Adrenal gland (tissue), 12 donors: ENCODE measurements around the gene TIGD2. TPM values are rescaled to one million over a fixed set of nuclear protein-coding genes. Genes with fewer than 3 reads are reported as not detected.

Source experiments
- DNase-seq, 7 donors: peaks; one replicate each; pipeline ENCODE4 v3.0.0-alpha.2; 2019 to 2020
- H3K27ac ChIP-seq, 5 donors: fragments of 200-600 bp; sonication (generic) in 4 of 5; 1 replicate in 3 of 5; 2 replicates in 2 of 5; pipeline versions ENCODE4 v1.5.1 to v1.8.0; 2016 to 2020; ENCODE audit warnings: mild to moderate bottlenecking in 1 of 5
- H3K27me3 ChIP-seq: fragments of 200-600 bp; 2 replicates; pipeline ENCODE4 v1.8.0; 2021
- H3K36me3 ChIP-seq, 2 donors: fragments of 200-600 bp; replicated peaks in 1 of 2; 1 replicate in 1 of 2; 2 replicates in 1 of 2; pipeline versions ENCODE4 v1.5.1 to v1.8.0; 2018 to 2022
- H3K4me1 ChIP-seq, 2 donors: fragments of 200-600 bp; replicated peaks in 1 of 2; 1 replicate in 1 of 2; 2 replicates in 1 of 2; pipeline versions ENCODE4 v1.5.1 to v1.8.0; 2018 to 2021
- H3K4me3 ChIP-seq, 4 donors: fragments of 200-600 bp; sonication (generic) in 3 of 4; one replicate each; pipeline ENCODE4 v1.5.1; 2016 to 2018
- H3K9me3 ChIP-seq, 3 donors: fragments of 200-600 bp; sonication (generic) in 1 of 3; replicated peaks in 1 of 3; 1 replicate in 2 of 3; 2 replicates in 1 of 3; pipeline versions ENCODE4 v1.5.1 to v1.8.0; 2016 to 2021
- CTCF ChIP-seq, 6 experiments: fragments of 450-650 bp in 4 of 6; fragments of 200-600 bp in 2 of 6; sonication (generic) in 1 of 6; IDR thresholded peaks; 1 replicate in 5 of 6; 2 replicates in 1 of 6; pipeline versions ENCODE4 v1.5.1 to v1.8.0; 2016 to 2021; ENCODE audit warnings: antibody characterized with exemption in 6 of 6, mild to moderate bottlenecking in 2 of 6, moderate library complexity in 1 of 6
- POLR2A ChIP-seq, 2 donors: fragments of 450-650 bp; IDR thresholded peaks; one replicate each; pipeline ENCODE4 v1.6.1; 2017; ENCODE audit warnings: antibody characterized with exemption in 2 of 2, mild to moderate bottlenecking in 2 of 2, moderate library complexity in 1 of 2
- WGBS, 4 donors: extraction: QIAGEN DNeasy Blood & Tissue Kit in 2 of 4; methylation state at CpG; one replicate each; pipeline versions ENCODE4 v1.1.5 to v1.1.7; 2013 to 2017; 5-methylcytosine and 5-hydroxymethylcytosine counted together
- intact Hi-C, 2 donors: fragments of 100-400 bp; cut with DNase I; formaldehyde crosslinking; loops; one replicate each; pipeline versions ENCODE4 v1.14.1 to v1.15.0; 2022 to 2023
- polyA plus RNA-seq, 3 donors: library from polyadenylated mRNA; stranded (reverse); fragments of 200-250 nt in 2 of 3; fragments of 350-450 nt in 1 of 3; fragmentation: Illumina TruSeq in 1 of 3; extraction: RNeasy Lipid Tissue Mini Kit (QIAGEN cat#74804) in 1 of 3; gene quantifications; one replicate each; pipeline ENCODE4 v1.2.3, GENCODE V29; 2013 to 2014
- total RNA-seq, 9 donors: library from RNA; depleted of rRNA in 4 of 9; stranded (reverse); fragments of >200 nt in 4 of 9; fragments of 120-200 nt in 1 of 9; fragmentation: NEBNext Ultra II Directional in 1 of 9; extraction: Animal tissue kit (Norgen Biotek cat#: 25700) in 1 of 9; gene quantifications; one replicate each; pipeline versions ENCODE4 v1.1.0 to v1.2.4, GENCODE V29; 2013 to 2023
- donor health status: healthy with polysubstance abuse.
- donor health status: Bipolar disorder and iron deficiency.
- donor health status: DM: yes; HTN: yes; CAD: no.
- donor health status: DM: no; HTN: no; CAD: no.
- donor health status: DM: no; HTN: no; CAD: no.
- donor health status: DM: yes; HTN: yes; CAD: no.

The TIGD2 gene
- total and polyA plus RNA-seq, 12 donors, result 1.4 to 8.8 (median 4.2) TPM

GRCh38 chr4:89156174-89156914 is 45.0 kb downstream of the TIGD2 start:
- no peaks in the 10 kb centered on the region for H3K4me1 ChIP-seq
- TF ChIP-seq POLR2A (IDR thresholded peaks at IDR 0.05) (no peak), CTCF (IDR thresholded peaks at IDR 0.05) (no peak)
- DNase-seq, result no peak
- no peaks in the 10 kb centered on the region for H3K27me3 ChIP-seq
- H3K27ac ChIP-seq, result no peak overlapping the region
- no peaks in the 10 kb centered on the region for H3K9me3 ChIP-seq
- no peak overlapping the region for H3K4me3 ChIP-seq
- H3K36me3 ChIP-seq, result no peaks in the 10 kb centered on the region
- intact Hi-C loops, result no loop called here
- WGBS, 4 donors, result 79 to 92% (median 88%) methylated on average over 12 of the region's 12 CpGs

GRCh38 chr4:89157488-89158024 is 46.2 kb downstream of the TIGD2 start:
- intact Hi-C loops, result no loop called here
- Histone ChIP-seq H3K27ac (no peak overlapping the region), H3K27me3 (no peaks in the 10 kb centered on the region), H3K36me3 (no peaks in the 10 kb centered on the region), H3K9me3 (no peaks in the 10 kb centered on the region), H3K4me3 (no peak overlapping the region), H3K4me1 (no peaks in the 10 kb centered on the region)
- 83 to 91% (median 85%) methylated on average over 7 of the region's 7 CpGs for WGBS, 4 donors
- DNase-seq, result no peak
- no peak for TF ChIP-seq POLR2A (IDR thresholded peaks at IDR 0.05)

GRCh38 chr4:89158884-89159503 is 47.7 kb downstream of the TIGD2 start:
- intact Hi-C loops, result no loop called here
- Histone ChIP-seq H3K27me3 (no peaks in the 10 kb centered on the region), H3K9me3 (no peaks in the 10 kb centered on the region), H3K36me3 (no peaks in the 10 kb centered on the region), H3K4me3 (no peak overlapping the region), H3K27ac (no peak overlapping the region), H3K4me1 (no peaks in the 10 kb centered on the region)
- TF ChIP-seq POLR2A (IDR thresholded peaks at IDR 0.05) (no peak), CTCF (IDR thresholded peaks at IDR 0.05) (peak; percentile 62 to 79 (median 68))
- DNase-seq, result peak in 1 of 7 donors; percentile 16
- WGBS, 4 donors, result 0 to 5% (median 2%) methylated on average over 2 of the region's 2 CpGs

- DNase-seq, result no peak
- intact Hi-C loops, result no loop called here
- Histone ChIP-seq H3K27me3 (no peaks in the 10 kb centered on the region), H3K27ac (no peak overlapping the region), H3K36me3 (no peaks in the 10 kb centered on the region), H3K9me3 (no peaks in the 10 kb centered on the region), H3K4me1 (no peaks in the 10 kb centered on the region), H3K4me3 (no peak overlapping the region)
- 63 to 86% (median 76%) methylated on average over 2 of the region's 2 CpGs for WGBS, 4 donors
- TF ChIP-seq CTCF (IDR thresholded peaks at IDR 0.05), result no peak
- TF ChIP-seq POLR2A (IDR thresholded peaks at IDR 0.05), result no peak
These were observed 49.5 kb downstream of the TIGD2 start for GRCh38 chr4:89160806-89161205.
